GM19238 (cell line): Measurements from ENCODE around the gene SLC22A9.

Experiments used
- DNase-seq: peaks from one replicate; pipeline ENCODE4 v3.0.0; 2011; ENCODE audit warnings: low spot score; ENCODE audit not compliant: insufficient read length

SLC22A9 gene

DNA sequence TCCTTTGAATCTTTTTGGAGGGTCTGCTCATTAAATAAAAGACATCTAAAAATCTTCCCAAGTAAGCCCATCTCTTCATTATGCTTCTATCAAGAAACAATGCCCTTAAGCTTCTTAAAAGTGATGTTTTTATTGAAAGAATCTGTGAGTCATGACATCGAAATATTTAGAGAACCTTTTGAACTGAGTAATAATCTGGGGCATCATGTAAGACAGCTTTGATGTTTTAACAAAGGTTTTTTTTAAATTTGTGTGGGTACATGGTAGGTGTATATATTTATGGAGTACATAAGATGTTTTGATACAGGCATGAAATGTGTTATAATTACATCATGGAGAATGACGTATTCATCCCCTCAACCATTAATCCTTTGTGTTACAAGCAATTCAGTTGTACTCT is 74.6 kb downstream of the SLC22A9 start:
- DNase-seq: no peak

DNA sequence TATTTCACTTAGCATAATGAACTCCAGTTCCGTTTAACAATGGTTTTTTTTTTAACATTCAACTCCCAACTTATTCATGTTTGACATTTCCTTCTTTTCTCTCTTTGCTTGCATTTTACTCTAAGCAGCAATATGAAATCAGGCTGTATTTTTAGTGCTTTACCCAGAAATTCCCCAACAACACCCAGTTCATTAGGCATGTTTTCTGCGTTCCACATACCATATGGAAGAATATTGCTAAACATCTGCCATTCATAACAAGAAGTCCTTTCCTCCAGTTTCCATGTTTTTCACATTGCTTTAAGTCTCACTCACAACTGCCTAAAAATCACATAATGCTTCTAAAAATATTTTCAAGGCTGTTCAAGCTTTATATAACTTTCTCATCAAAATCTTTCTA is 75.5 kb downstream of the SLC22A9 start:
- no peak for DNase-seq

DNA sequence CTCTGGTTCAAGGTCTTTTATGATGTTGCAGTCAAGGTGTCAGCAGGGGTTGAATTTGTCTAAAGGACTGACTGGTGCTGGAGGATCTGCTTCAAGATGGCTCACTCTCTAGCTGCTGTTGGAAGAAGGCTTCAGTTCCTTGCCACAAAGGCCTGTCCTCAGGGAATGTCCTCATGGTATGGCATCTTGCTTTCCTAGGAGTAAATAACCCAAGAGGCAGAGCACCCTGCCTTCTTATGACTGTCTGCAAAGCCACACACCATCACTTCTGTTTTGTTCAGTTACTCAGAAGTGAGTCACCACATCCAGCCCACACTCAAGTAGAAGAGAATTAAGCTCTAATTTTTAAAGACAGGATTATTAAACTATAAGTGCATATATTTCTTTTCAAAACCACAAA is 76.1 kb downstream of the SLC22A9 start:
- no peak for DNase-seq

DNA sequence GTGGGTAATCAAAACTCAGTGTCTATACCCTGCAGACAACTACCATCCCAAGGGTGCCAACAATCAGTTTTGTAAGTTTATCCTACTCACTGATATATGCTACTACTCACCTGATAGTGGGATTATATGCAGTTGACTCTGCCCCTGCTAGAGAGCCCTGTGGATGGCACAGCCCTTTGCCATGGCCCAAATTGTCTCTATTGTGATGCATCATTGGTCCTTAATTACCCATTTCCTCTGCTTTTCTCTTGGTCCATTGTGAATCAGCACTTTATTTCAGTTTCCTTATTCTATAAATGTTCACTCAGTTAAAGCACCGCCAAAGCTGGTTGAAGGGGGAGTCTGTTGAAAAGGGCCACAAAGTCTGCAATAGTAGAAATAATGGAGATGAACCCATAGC is 79.1 kb downstream of the SLC22A9 start:
- no peak for DNase-seq

DNA sequence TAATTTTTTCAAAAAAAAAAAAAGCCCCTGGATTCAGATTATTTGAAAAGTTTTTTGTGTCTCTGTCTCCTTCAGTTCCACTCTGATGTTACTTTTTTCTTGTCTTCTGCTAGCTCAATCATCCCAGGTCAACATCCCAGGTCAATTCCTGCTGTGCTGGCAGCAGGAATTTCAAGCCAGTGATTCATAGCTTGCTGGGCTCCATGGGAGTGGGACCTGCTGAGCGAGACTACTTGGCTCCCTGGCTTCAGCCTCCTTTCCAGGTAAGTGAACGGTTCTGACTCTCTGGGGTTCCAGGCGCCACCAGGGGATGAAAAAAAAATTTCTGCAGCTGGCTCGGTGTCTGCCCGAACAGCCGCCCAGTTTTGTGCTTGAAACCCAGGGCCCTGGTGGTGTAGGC is 90.0 kb downstream of the SLC22A9 start:
- DNase-seq: no peak
